ENCODE results near the gene PTER. TPM values are rescaled to one million over a fixed set of nuclear protein-coding genes. Genes with fewer than 3 reads are reported as not detected.

Gene PTER
- total RNA-seq, 3 donors from 2014 or later (not counting 1 experiment from before 2014, with no cell fraction given), result 12.8 to 21.9 (median 21.5) TPM

GRCh38 chr10:16491933-16492332 is 55.1 kb downstream of the PTER start:
- Histone ChIP-seq H3K27me3 (ENCODE audit: control insufficient read depth, insufficient read depth, low read length) (no peaks in the 10 kb centered on the region), H3K4me1 (ENCODE audit: control insufficient read depth, insufficient read depth, low read length) (no peaks in the 10 kb centered on the region), H3K9me3 (ENCODE audit: control insufficient read depth, insufficient read depth, low read length) (no peaks in the 10 kb centered on the region), H3K27ac (ENCODE audit: low read length) (no peak overlapping the region), H3K36me3 (ENCODE audit: control insufficient read depth, insufficient read depth, low read length) (peaks cover 9% of the 10 kb centered on the region), H3K4me3 (ENCODE audit: low read length) (no peak overlapping the region)
- no peak for ATAC-seq
- Mint-ChIP-seq H3K4me1 (peaks cover 5 to 19% of the 10 kb centered on the region in 2 donors), H3K27ac (no peak overlapping the region), H3K36me3 (no peaks in the 10 kb centered on the region), H3K4me3 (no peak overlapping the region), H3K27me3 (ENCODE audit: low read depth in 2 of 2) (no peaks in the 10 kb centered on the region), H3K9me3 (no peaks in the 10 kb centered on the region)
- no peak for DNase-seq
- 96% methylated on average over 2 of the region's 2 CpGs for WGBS (ENCODE audit: insufficient coverage)
- no peak for TF ChIP-seq CTCF (IDR thresholded peaks at IDR 0.05)
- intact Hi-C loops (cut with micrococcal nuclease), result no loop called here

GRCh38 chr10:16493884-16494536 is 57.2 kb downstream of the PTER start:
- Mint-ChIP-seq H3K4me3 (no peak overlapping the region), H3K27ac (no peak overlapping the region), H3K27me3 (ENCODE audit: low read depth in 2 of 2) (no peaks in the 10 kb centered on the region), H3K9me3 (no peaks in the 10 kb centered on the region), H3K4me1 (peaks cover 5 to 27% of the 10 kb centered on the region in 2 donors), H3K36me3 (no peaks in the 10 kb centered on the region)
- DNase-seq (no peak), ATAC-seq (no peak)
- Histone ChIP-seq H3K27ac (ENCODE audit: low read length) (no peak overlapping the region), H3K27me3 (ENCODE audit: control insufficient read depth, insufficient read depth, low read length) (no peaks in the 10 kb centered on the region), H3K4me3 (ENCODE audit: low read length) (no peak overlapping the region), H3K9me3 (ENCODE audit: control insufficient read depth, insufficient read depth, low read length) (no peaks in the 10 kb centered on the region), H3K36me3 (ENCODE audit: control insufficient read depth, insufficient read depth, low read length) (peaks cover 6% of the 10 kb centered on the region), H3K4me1 (ENCODE audit: control insufficient read depth, insufficient read depth, low read length) (no peaks in the 10 kb centered on the region)
- intact Hi-C loops (cut with micrococcal nuclease), result no loop called here
- WGBS (ENCODE audit: insufficient coverage), result 94% methylated on average over 8 of the region's 10 CpGs
- TF ChIP-seq CTCF (IDR thresholded peaks at IDR 0.05), result no peak

- H3K4me3 ChIP-seq (ENCODE audit: low read length), result no peak overlapping the region
- intact Hi-C loops (cut with micrococcal nuclease), result no loop called here
- no peaks in the 10 kb centered on the region for H3K4me1 ChIP-seq (ENCODE audit: control insufficient read depth, insufficient read depth, low read length)
- H3K4me1 Mint-ChIP-seq, result peaks cover 5 to 14% of the 10 kb centered on the region in 2 donors
- no peak for ATAC-seq
- H3K27ac ChIP-seq (ENCODE audit: low read length), result no peak overlapping the region
- no peak overlapping the region for H3K27ac Mint-ChIP-seq
- TF ChIP-seq CTCF (IDR thresholded peaks at IDR 0.05), result no peak
- H3K27me3 ChIP-seq (ENCODE audit: control insufficient read depth, insufficient read depth, low read length), result no peaks in the 10 kb centered on the region
- WGBS (ENCODE audit: insufficient coverage), result 98% methylated on average over 4 of the region's 4 CpGs
- no peaks in the 10 kb centered on the region for H3K9me3 Mint-ChIP-seq
- DNase-seq, result no peak
- no peaks in the 10 kb centered on the region for H3K9me3 ChIP-seq (ENCODE audit: control insufficient read depth, insufficient read depth, low read length)
- no peak overlapping the region for H3K4me3 Mint-ChIP-seq
- no peaks in the 10 kb centered on the region for H3K36me3 Mint-ChIP-seq
- peaks cover 4% of the 10 kb centered on the region for H3K36me3 ChIP-seq (ENCODE audit: control insufficient read depth, insufficient read depth, low read length)
- H3K27me3 Mint-ChIP-seq (ENCODE audit: low read depth in 2 of 2), result no peaks in the 10 kb centered on the region
Measured at GRCh38 chr10:16497911-16498310, 61.1 kb downstream of the PTER start.

- H3K27ac ChIP-seq (ENCODE audit: low read length), result no peak overlapping the region
- Mint-ChIP-seq H3K4me3 (no peak overlapping the region), H3K27me3 (ENCODE audit: low read depth in 2 of 2) (no peaks in the 10 kb centered on the region), H3K4me1 (peaks cover 4 to 5% of the 10 kb centered on the region in 2 donors), H3K27ac (no peak overlapping the region), H3K36me3 (no peaks in the 10 kb centered on the region), H3K9me3 (no peaks in the 10 kb centered on the region)
- intact Hi-C loops (cut with micrococcal nuclease), result no loop called here
- TF ChIP-seq CTCF (IDR thresholded peaks at IDR 0.05), result no peak
- no peak overlapping the region for H3K4me3 ChIP-seq (ENCODE audit: low read length)
- ATAC-seq (no peak), DNase-seq (no peak)
- WGBS (ENCODE audit: insufficient coverage), result no CpG with 5 or more reads among the region's 1 CpG
- H3K27me3 ChIP-seq (ENCODE audit: control insufficient read depth, insufficient read depth, low read length), result no peaks in the 10 kb centered on the region
- H3K36me3 ChIP-seq (ENCODE audit: control insufficient read depth, insufficient read depth, low read length), result peaks cover 17% of the 10 kb centered on the region
- no peaks in the 10 kb centered on the region for H3K4me1 ChIP-seq (ENCODE audit: control insufficient read depth, insufficient read depth, low read length)
- H3K9me3 ChIP-seq (ENCODE audit: control insufficient read depth, insufficient read depth, low read length), result no peaks in the 10 kb centered on the region
Measured at GRCh38 chr10:16505161-16505560, 68.4 kb downstream of the PTER start.
